Hematopoietic multipotent progenitor cell treated with erythropoietin and hydrocortisone succinate and interleukin-3 and kit ligand, for 4 days (in vitro differentiated cells): Measurements from ENCODE around the gene OSMR.

Source experiments
- DNase-seq: peaks from one replicate; pipeline ENCODE4 v3.0.0-alpha.2; 2015

OSMR gene

GRCh38 chr5:38845526-38846378 lies at the start of gene OSMR:
Gene OSMR, plus strand, starts transcription at chr5:38846012. Its CDS starts 23,033 bp downstream, at chr5:38869045.
- DNase-seq = peak; percentile 18

DNA sequence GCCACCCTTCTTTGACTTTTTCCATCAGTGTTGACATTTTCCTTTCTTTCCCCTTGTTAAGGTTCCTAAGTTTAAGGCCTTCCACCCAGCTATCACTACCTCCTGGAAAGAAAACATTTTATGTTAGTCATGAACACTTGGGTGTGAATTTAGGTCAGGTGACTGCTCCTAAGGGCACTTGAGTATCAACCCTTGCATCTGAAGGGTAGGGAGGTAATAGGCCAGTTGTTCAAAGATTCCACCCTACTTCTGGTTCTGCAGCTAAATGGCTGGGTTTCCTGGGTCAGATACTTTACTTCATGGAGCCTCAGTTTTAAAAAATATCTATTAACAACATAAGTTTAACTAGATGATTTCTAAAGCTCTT lies 49.1 kb upstream of the OSMR start:
- no peak for DNase-seq

DNA sequence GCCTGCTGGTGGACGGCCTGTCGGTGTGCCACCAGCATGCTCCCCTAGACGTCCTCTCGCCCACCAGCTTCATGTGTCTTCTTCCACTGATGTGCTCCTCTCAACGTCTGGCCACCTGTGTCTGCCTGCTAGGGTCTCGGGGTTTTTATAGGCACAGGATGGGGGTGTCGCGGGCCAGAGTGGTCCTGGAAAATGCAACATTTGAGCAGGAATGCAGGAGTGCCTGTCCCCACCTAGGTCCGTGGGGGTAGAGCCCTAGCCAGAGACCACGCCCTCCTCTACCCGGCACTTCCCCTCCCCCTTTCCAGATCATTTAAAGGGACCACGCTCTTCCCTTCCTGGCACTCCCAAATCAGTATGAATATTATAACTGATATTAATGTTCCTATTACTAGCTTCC lies 48.0 kb upstream of the OSMR start:
- no peak for DNase-seq

DNA sequence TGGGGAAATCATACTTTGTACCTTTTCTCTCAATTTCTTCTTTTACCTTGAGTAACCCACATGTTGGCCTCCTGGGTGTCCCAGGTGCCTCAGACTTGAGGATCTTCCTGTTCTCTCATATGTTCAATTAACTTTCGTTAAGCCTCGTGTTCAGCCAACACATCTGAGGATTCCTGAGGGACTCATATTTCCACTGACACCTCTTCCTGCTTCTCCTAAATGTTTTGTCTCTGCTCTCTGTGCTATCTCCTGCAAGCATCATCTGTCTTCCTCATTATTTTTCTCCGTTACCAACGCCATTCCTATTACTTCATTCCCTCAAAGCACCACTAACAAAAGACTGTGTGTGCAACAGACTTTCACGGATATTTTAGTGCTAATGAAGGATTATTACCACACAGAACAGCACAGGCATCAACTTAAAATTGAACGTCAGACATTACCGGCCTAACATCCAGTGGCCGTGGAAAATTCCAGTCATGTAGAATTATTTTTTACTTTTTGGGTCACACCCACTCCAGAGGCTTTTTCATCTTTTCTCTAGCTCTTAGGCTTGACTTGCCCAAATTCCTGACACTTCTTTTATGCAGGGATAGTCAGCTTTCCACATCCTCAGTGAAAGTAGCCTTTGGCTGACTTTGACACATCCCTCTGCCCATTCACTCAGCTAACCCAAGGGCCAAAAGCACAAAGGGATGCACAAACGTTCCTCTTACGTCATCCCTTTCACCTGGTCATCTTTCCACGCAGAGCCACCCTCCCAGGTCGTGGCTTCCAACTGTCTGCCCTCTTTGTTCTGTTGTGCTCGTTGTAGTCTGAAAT lies 46.0 kb upstream of the OSMR start:
- no peak for DNase-seq

- DNase-seq = no peak
Observed at GRCh38 chr5:38800515-38800914, 45.3 kb upstream of the OSMR start.

DNA sequence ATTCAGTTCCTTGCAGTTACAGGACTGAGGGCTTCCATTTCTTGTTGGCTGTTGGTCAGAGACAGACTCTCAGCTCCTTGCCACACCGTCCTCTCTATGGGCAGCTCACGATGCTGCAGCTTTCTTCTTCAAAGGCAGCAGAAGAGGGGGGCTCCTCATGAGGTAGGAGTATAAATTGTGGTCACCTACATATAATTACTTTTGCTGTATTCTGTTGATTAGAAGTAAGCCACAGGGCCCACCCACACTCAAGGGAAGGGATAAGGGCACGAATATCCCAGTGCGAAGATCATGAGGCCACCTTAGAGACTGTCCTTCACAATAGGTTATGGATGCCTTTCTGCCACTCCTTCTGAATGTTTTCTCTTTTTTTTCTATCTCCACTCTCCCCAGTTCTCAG lies 43.7 kb upstream of the OSMR start:
- no peak for DNase-seq

GRCh38 chr5:38803246-38803645 lies 42.6 kb upstream of the OSMR start:
- DNase-seq = no peak

DNA sequence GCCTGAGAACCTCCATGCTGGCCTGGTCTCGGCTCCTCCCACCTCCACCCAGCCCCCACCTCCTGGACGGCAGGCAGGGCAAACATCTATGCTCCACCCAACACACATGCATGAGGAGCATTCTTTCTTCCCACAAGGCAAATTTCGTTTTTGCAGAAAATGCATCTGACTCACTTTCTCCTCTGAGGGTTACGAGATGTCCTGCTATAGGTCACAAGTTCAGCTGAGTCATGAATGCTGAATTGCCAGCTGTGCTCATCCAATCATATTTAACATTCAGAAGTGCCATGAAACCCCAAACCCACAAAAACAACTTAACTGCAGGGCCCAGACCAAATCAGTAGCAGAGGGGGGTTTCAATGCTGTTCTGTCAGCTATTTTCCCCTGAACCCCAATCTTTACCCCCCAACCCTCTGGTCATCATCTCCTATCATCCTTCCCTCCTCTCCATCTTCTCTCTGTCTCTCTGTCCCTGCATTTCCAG lies 39.0 kb upstream of the OSMR start:
- DNase-seq = peak; percentile 5

- DNase-seq = no peak
Observed at GRCh38 chr5:38807570-38808483, 38.0 kb upstream of the OSMR start.

DNA sequence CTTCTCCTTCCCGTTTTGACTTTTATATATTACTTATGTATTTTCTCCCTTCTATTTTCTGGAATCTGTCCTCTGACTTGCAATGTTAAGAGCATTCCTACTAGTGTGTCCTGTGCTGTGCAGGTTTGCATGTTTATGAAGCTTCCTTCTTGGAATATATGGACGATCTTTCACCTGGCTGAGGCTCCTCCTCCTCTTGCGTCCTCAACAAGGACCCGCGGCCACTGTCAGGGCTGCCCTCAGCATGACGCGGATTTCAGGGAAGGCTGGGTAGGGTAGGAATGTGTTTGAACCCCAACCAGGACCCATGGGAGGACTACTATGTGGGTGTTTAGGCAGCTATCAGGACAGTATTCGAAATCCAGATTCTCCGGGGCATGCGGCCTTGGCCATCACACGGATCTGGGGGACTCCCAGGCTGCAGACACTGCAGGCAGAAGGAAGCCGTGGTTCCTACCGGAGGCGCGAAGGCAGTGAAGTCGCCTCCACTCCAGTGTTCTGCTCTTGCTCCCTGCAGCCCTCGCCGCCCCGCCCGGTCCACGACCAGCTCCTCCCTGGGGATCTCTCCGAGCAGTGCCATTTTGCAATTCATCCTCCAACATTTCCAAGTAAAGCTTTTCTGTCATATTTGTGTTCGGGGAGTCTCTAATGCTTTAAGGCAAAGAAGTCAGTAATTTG lies 37.0 kb upstream of the OSMR start:
- no peak for DNase-seq

GRCh38 chr5:38809388-38810359 lies 36.1 kb upstream of the OSMR start:
- DNase-seq = peak; percentile 81

DNA sequence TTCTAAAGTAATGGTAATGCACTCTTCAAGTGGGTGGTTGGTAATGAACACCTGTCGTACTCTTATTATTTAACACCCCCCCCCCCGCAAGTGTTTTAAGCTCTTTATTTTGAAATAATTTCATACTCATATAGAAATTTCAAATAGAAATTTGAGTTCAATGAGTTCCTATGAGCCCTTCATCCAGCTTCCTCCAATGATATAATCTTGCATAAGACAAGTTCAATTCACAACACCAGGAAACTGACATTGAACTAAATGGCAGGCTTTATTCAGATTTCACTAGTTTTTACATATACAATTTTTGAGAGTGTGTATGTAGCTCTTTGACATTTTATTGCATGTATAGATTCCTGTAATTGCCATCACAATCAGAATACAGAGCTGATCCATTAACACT lies 30.9 kb upstream of the OSMR start:
- DNase-seq = no peak

GRCh38 chr5:38816083-38817030 lies 29.5 kb upstream of the OSMR start:
- no peak for DNase-seq

GRCh38 chr5:38821679-38822078 lies 24.1 kb upstream of the OSMR start:
- no peak for DNase-seq

- DNase-seq = no peak
Observed at GRCh38 chr5:38823503-38823902, 22.3 kb upstream of the OSMR start.

- DNase-seq = no peak
Observed at GRCh38 chr5:38824821-38825220, 21.0 kb upstream of the OSMR start.

DNA sequence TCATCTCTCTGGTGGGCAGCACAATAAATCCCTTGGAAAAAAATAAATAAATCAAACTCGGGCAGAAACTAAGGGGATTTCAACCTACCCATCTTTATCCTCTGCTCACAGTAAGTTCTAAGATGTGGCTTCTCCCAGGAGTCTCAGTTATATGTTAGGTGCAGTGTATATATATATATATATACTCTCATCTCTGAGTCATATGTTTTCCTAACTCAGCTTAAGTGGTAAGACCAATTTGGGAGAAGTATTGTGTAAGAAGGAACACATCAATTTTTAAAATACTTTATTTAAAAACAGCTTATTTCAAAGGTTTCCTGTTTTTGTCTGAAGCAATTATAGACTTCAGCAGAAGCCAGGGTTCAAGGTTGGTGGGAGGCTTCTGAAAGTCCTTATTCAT lies 20.3 kb upstream of the OSMR start:
- no peak for DNase-seq

GRCh38 chr5:38827525-38827924 lies 18.3 kb upstream of the OSMR start:
- DNase-seq = no peak

GRCh38 chr5:38830521-38831051 lies 15.2 kb upstream of the OSMR start:
- no peak for DNase-seq

- DNase-seq = no peak
Observed at GRCh38 chr5:38831117-38831516, 14.7 kb upstream of the OSMR start.
